Effector memory CD4-positive, alpha-beta T cell (primary cell): ENCODE data around the gene DNMBP.
"Not testable (repeated sequence)": the region's sequence is repeated elsewhere in the genome, so short reads cannot be mapped to it uniquely, and the experiment has no call there.

Experiments used
- DNase-seq, 3 donors: peaks; one replicate each; pipeline ENCODE4 v3.0.0-alpha.2; 2020
- H3K27ac ChIP-seq: 2 replicates; pipeline ENCODE4 v1.7.0; 2013; ENCODE audit warnings: mild to moderate bottlenecking, low read length, moderate library complexity; ENCODE audit not compliant: insufficient read depth, poor library complexity, severe bottlenecking
- H3K27me3 ChIP-seq: replicated peaks from 2 replicates; pipeline ENCODE4 v1.7.0; 2013; ENCODE audit warnings: mild to moderate bottlenecking, low read length; ENCODE audit not compliant: insufficient read depth, control insufficient read depth, poor library complexity, severe bottlenecking
- H3K36me3 ChIP-seq: 2 replicates; pipeline ENCODE4 v1.7.0; 2013; ENCODE audit warnings: mild to moderate bottlenecking, low read length, moderate library complexity; ENCODE audit not compliant: control insufficient read depth, insufficient read depth
- H3K4me1 ChIP-seq: 2 replicates; pipeline ENCODE4 v1.7.0; 2013; ENCODE audit warnings: low read length, mild to moderate bottlenecking; ENCODE audit not compliant: control insufficient read depth, insufficient read depth, poor library complexity, severe bottlenecking
- H3K4me3 ChIP-seq: 2 replicates; pipeline ENCODE4 v1.7.0; 2013; ENCODE audit warnings: low read length, low read depth, mild to moderate bottlenecking; ENCODE audit not compliant: insufficient read depth, poor library complexity, severe bottlenecking
- H3K9me3 ChIP-seq: 2 replicates; pipeline ENCODE4 v1.7.0; 2013; ENCODE audit warnings: mild to moderate bottlenecking, low read length, moderate library complexity; ENCODE audit not compliant: control insufficient read depth

Gene DNMBP

DNA sequence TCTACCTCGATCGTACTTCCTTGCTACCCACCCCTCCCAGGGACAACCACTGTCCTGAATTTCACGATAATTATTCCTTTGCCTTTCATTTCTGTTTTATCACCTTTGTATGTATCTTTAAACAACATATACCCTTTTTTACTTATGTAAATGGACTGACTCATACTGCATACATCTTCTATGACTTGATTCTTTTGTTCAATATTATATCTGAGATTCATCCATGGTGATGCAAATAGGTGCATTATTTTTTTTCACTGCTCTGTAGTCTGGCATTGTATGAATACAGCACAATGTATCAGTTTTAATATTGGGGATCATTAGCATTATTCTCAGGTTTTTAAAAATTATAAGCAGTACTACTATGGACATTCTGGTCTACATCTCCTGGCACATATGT lies 157.9 kb downstream of the DNMBP start:
- Histone ChIP-seq H3K36me3 (no peaks in the 10 kb centered on the region), H3K9me3 (no peaks in the 10 kb centered on the region), H3K4me3 (no peak overlapping the region), H3K27ac (no peak overlapping the region), H3K27me3 (no peaks in the 10 kb centered on the region), H3K4me1 (no peaks in the 10 kb centered on the region)
- no peak for DNase-seq

- DNase-seq = no peak
- Histone ChIP-seq H3K27ac (no peak overlapping the region), H3K4me3 (no peak overlapping the region), H3K9me3 (no peaks in the 10 kb centered on the region), H3K27me3 (no peaks in the 10 kb centered on the region), H3K36me3 (no peaks in the 10 kb centered on the region), H3K4me1 (peaks cover 4% of the 10 kb centered on the region)
These were observed 158.9 kb downstream of the DNMBP start for GRCh38 chr10:99850767-99851340.

GRCh38 chr10:99850021-99850766 lies 159.6 kb downstream of the DNMBP start:
- no peak for DNase-seq
- Histone ChIP-seq H3K27ac (no peak overlapping the region), H3K27me3 (no peaks in the 10 kb centered on the region), H3K36me3 (no peaks in the 10 kb centered on the region), H3K4me1 (peaks cover 4% of the 10 kb centered on the region), H3K4me3 (no peak overlapping the region), H3K9me3 (no peaks in the 10 kb centered on the region)

GRCh38 chr10:99849536-99849935 lies 160.2 kb downstream of the DNMBP start:
- Histone ChIP-seq H3K4me3 (no peak overlapping the region), H3K27ac (no peak overlapping the region), H3K36me3 (no peaks in the 10 kb centered on the region), H3K27me3 (no peaks in the 10 kb centered on the region), H3K9me3 (no peaks in the 10 kb centered on the region), H3K4me1 (peaks cover 4% of the 10 kb centered on the region)
- no peak for DNase-seq

DNA sequence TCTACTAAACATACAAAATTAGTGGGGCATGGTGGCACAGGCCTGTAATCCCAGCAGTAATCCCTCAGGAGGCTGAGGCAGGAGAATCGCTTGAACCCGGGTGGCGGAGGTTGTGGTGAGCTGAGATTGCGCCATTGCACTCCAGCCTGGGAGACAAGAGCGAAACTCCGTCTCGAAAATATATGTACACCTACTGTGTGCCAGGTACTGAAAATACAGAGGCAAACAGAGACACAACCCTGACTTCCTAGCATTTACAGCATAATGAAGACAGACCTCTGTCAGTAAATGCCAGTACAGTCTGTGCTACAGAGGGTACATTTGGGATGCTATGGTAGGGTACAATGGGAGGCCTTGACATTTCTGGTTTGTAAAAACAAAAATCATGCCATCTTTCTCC lies 160.7 kb downstream of the DNMBP start:
- Histone ChIP-seq H3K4me3 (no peak overlapping the region), H3K36me3 (no peaks in the 10 kb centered on the region), H3K9me3 (no peaks in the 10 kb centered on the region), H3K27me3 (no peaks in the 10 kb centered on the region), H3K4me1 (peaks cover 4% of the 10 kb centered on the region), H3K27ac (no peak overlapping the region)
- no peak for DNase-seq

- Histone ChIP-seq H3K9me3 (no peaks in the 10 kb centered on the region), H3K4me3 (peak overlapping the region; percentile 11), H3K36me3 (no peaks in the 10 kb centered on the region), H3K4me1 (peaks cover 4% of the 10 kb centered on the region), H3K27me3 (no peaks in the 10 kb centered on the region), H3K27ac (no peak overlapping the region)
- DNase-seq = peak; percentile 31 to 63 (median 32)
These were observed 163.8 kb downstream of the DNMBP start for GRCh38 chr10:99845837-99846382.

GRCh38 chr10:99844433-99844955 lies 165.3 kb downstream of the DNMBP start:
- DNase-seq = no peak
- H3K4me3 ChIP-seq = no peak overlapping the region

DNA sequence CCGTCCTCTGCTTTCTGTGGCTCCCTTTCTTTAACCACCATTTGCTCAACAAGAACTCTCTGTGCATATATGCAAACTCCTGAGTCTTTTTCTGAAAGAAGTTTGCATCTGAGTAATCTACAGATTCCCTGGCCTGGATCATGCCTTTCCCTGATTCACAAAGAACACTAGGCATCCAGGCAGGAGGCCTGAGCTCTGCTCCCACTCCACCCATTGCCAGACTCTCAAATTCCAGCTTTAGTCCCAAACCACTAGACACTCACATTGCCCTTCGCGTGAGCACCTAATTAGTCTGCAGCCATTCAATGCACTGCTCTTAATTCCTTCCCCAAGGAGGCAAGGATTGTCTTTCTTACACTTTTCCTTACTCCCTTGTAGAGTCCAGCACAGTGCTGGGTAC lies 166.4 kb downstream of the DNMBP start:
- no peaks in the 10 kb centered on the region for H3K36me3 ChIP-seq
- peaks cover 4% of the 10 kb centered on the region for H3K4me1 ChIP-seq

More at GRCh38 chr10:99844433-99844955, 165.3 kb downstream of the DNMBP start:
- H3K36me3 ChIP-seq = no peaks in the 10 kb centered on the region
- H3K27me3 ChIP-seq = no peaks in the 10 kb centered on the region
- peaks cover 4% of the 10 kb centered on the region for H3K4me1 ChIP-seq
- no peaks in the 10 kb centered on the region for H3K9me3 ChIP-seq
- no peak overlapping the region for H3K27ac ChIP-seq

DNA sequence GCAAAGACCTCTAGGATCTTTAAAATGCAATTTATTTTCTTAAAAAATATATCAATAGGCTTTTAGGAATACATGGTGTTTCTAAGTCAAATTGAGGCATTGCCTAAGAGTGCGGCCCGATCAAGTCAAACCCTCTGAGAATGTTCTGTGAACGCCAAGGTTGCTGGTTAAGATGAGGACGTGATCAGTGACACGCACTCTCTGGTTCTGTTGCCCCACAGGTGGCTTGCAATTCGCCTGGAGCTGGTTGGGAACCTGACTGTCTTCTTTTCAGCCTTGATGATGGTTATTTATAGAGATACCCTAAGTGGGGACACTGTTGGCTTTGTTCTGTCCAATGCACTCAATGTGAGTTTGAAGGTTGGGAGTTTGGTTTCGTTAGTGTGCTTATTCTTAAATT lies 168.0 kb downstream of the DNMBP start:
- H3K27me3 ChIP-seq = no peaks in the 10 kb centered on the region
- no peak for DNase-seq
- H3K4me1 ChIP-seq = peaks cover 4% of the 10 kb centered on the region
- no peak overlapping the region for H3K27ac ChIP-seq
- no peak overlapping the region for H3K4me3 ChIP-seq
- no peaks in the 10 kb centered on the region for H3K36me3 ChIP-seq
- H3K9me3 ChIP-seq = no peaks in the 10 kb centered on the region

More for the DNA sequence above, 166.4 kb downstream of the DNMBP start:
- no peak for DNase-seq
- H3K9me3 ChIP-seq = no peaks in the 10 kb centered on the region
- no peaks in the 10 kb centered on the region for H3K27me3 ChIP-seq
- no peak overlapping the region for H3K27ac ChIP-seq
- H3K4me3 ChIP-seq = no peak overlapping the region

GRCh38 chr10:99840859-99841258 lies 168.9 kb downstream of the DNMBP start:
- H3K4me1 ChIP-seq, DNase-seq, H3K9me3 ChIP-seq, H3K4me3 ChIP-seq, H3K27ac ChIP-seq, H3K36me3 ChIP-seq, H3K27me3 ChIP-seq: not testable (repeated sequence)
